ENCODE results near the gene KLHL8. TPM values are rescaled to one million over a fixed set of nuclear protein-coding genes. Genes with fewer than 3 reads are reported as not detected.

The KLHL8 gene
- total RNA-seq, 2 donors from 2014 or later: 9.7 to 10.9 TPM

Other genes starting within 250 kb of the KLHL8 start
- under 1 TPM; 0.14 TPM for gene HSD17B13, start 102.3 kb upstream of the KLHL8 start, total RNA-seq
- 10 to 100 TPM; 19.7 to 22.3 TPM for gene HSD17B11, start 170.6 kb upstream of the KLHL8 start, total RNA-seq
- 10 to 100 TPM; 10.2 to 12.6 TPM for gene NUDT9, start 202.0 kb upstream of the KLHL8 start, total RNA-seq